HG03045 (cell line): ENCODE results near the gene PSME1.

ENCODE experiments used
- ATAC-seq: cut with Tn5 transposase; IDR thresholded peaks from one replicate; pipeline ENCODE4 v1.9.1; 2021; ENCODE audit warnings: mild to moderate bottlenecking, moderate library complexity; ENCODE audit not compliant: unreplicated experiment

PSME1 gene

GRCh38 chr14:24186831-24187538 is 51.0 kb downstream of the PSME1 start:
- no peak for ATAC-seq

GRCh38 chr14:24187539-24187915 is 51.5 kb downstream of the PSME1 start:
- no peak for ATAC-seq
